H1 (cell line): ENCODE measurements around the gene BARHL1. TPM values are rescaled to one million over a fixed set of nuclear protein-coding genes. Genes with fewer than 3 reads are reported as not detected.

Experiments used
- CHD2 ChIP-seq: IDR thresholded peaks from 2 replicates; pipeline ENCODE4 v1.6.1; 2012; ENCODE audit warnings: low read length, improper control_type of control experiment
- polyA plus RNA-seq, 7 experiments: library from polyadenylated mRNA; depleted of rRNA in 3 of 7; stranded (reverse) in 5 of 7; unstranded in 2 of 7; fragments of >200 nt in 5 of 7; fragments of 200-250 nt in 2 of 7; gene quantifications; 1 replicate in 5 of 7; 2 replicates in 1 of 7; 4 replicates in 1 of 7; pipeline versions ENCODE4 v1.2.1 to v1.2.3, GENCODE V29; 2011 to 2013; ENCODE audit warnings: missing spikeins in 2 of 7, mixed read lengths in 2 of 7
- total RNA-seq: library from RNA; stranded (reverse); fragmentation: NEBNext Ultra II Directional; extraction: Animal tissue kit (Norgen Biotek cat#: 25700); gene quantifications from 2 replicates; pipeline ENCODE4 v1.2.1, GENCODE V29; 2021
- TF ChIP-seq, protein P1 (sequence below): fragments of 300-600 bp; sonication (generic); IDR thresholded peaks from 2 replicates; pipeline ENCODE4 v1.7.1; 2012; ENCODE audit warnings: low read length, moderate library complexity, mild to moderate bottlenecking, inconsistent platforms; ENCODE audit not compliant: insufficient replicate concordance

Gene BARHL1
- total and polyA plus RNA-seq, 2 of the 8 experiments (the other 6 are each of a cell fraction or from before 2014, with no cell fraction given) = not detected

DNA sequence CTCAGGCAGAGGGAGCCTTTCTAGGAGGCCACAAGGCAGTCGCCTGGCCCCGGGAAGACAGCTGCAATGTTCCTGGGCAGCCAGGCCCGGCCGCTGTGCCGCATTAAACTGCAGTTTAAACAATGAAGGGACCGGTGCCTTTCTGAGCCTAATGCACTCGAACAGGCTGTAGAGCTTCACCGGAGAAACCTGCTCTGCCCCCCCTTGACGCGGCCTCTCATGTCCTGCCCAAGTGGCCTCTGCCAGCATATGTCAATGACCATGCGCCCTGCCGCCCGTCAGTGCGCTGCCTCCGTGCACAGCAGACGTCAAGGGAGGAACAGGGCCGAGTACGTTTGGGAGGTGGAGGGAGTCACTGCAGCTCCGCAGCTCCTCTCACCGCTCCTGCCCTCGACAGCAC is 38.4 kb upstream of the BARHL1 start (continued):
- TF ChIP-seq, protein P1, sequence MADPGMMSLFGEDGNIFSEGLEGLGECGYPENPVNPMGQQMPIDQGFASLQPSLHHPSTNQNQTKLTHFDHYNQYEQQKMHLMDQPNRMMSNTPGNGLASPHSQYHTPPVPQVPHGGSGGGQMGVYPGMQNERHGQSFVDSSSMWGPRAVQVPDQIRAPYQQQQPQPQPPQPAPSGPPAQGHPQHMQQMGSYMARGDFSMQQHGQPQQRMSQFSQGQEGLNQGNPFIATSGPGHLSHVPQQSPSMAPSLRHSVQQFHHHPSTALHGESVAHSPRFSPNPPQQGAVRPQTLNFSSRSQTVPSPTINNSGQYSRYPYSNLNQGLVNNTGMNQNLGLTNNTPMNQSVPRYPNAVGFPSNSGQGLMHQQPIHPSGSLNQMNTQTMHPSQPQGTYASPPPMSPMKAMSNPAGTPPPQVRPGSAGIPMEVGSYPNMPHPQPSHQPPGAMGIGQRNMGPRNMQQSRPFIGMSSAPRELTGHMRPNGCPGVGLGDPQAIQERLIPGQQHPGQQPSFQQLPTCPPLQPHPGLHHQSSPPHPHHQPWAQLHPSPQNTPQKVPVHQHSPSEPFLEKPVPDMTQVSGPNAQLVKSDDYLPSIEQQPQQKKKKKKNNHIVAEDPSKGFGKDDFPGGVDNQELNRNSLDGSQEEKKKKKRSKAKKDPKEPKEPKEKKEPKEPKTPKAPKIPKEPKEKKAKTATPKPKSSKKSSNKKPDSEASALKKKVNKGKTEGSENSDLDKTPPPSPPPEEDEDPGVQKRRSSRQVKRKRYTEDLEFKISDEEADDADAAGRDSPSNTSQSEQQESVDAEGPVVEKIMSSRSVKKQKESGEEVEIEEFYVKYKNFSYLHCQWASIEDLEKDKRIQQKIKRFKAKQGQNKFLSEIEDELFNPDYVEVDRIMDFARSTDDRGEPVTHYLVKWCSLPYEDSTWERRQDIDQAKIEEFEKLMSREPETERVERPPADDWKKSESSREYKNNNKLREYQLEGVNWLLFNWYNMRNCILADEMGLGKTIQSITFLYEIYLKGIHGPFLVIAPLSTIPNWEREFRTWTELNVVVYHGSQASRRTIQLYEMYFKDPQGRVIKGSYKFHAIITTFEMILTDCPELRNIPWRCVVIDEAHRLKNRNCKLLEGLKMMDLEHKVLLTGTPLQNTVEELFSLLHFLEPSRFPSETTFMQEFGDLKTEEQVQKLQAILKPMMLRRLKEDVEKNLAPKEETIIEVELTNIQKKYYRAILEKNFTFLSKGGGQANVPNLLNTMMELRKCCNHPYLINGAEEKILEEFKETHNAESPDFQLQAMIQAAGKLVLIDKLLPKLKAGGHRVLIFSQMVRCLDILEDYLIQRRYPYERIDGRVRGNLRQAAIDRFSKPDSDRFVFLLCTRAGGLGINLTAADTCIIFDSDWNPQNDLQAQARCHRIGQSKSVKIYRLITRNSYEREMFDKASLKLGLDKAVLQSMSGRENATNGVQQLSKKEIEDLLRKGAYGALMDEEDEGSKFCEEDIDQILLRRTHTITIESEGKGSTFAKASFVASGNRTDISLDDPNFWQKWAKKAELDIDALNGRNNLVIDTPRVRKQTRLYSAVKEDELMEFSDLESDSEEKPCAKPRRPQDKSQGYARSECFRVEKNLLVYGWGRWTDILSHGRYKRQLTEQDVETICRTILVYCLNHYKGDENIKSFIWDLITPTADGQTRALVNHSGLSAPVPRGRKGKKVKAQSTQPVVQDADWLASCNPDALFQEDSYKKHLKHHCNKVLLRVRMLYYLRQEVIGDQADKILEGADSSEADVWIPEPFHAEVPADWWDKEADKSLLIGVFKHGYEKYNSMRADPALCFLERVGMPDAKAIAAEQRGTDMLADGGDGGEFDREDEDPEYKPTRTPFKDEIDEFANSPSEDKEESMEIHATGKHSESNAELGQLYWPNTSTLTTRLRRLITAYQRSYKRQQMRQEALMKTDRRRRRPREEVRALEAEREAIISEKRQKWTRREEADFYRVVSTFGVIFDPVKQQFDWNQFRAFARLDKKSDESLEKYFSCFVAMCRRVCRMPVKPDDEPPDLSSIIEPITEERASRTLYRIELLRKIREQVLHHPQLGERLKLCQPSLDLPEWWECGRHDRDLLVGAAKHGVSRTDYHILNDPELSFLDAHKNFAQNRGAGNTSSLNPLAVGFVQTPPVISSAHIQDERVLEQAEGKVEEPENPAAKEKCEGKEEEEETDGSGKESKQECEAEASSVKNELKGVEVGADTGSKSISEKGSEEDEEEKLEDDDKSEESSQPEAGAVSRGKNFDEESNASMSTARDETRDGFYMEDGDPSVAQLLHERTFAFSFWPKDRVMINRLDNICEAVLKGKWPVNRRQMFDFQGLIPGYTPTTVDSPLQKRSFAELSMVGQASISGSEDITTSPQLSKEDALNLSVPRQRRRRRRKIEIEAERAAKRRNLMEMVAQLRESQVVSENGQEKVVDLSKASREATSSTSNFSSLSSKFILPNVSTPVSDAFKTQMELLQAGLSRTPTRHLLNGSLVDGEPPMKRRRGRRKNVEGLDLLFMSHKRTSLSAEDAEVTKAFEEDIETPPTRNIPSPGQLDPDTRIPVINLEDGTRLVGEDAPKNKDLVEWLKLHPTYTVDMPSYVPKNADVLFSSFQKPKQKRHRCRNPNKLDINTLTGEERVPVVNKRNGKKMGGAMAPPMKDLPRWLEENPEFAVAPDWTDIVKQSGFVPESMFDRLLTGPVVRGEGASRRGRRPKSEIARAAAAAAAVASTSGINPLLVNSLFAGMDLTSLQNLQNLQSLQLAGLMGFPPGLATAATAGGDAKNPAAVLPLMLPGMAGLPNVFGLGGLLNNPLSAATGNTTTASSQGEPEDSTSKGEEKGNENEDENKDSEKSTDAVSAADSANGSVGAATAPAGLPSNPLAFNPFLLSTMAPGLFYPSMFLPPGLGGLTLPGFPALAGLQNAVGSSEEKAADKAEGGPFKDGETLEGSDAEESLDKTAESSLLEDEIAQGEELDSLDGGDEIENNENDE = no peak
- TF ChIP-seq CHD2 = no peak
